ENCODE data around the gene CCDC24. TPM values are rescaled to one million over a fixed set of nuclear protein-coding genes. Genes with fewer than 3 reads are reported as not detected.

The CCDC24 gene
- total RNA-seq, 1 donor from 2014 or later, result 4.2 TPM

DNA sequence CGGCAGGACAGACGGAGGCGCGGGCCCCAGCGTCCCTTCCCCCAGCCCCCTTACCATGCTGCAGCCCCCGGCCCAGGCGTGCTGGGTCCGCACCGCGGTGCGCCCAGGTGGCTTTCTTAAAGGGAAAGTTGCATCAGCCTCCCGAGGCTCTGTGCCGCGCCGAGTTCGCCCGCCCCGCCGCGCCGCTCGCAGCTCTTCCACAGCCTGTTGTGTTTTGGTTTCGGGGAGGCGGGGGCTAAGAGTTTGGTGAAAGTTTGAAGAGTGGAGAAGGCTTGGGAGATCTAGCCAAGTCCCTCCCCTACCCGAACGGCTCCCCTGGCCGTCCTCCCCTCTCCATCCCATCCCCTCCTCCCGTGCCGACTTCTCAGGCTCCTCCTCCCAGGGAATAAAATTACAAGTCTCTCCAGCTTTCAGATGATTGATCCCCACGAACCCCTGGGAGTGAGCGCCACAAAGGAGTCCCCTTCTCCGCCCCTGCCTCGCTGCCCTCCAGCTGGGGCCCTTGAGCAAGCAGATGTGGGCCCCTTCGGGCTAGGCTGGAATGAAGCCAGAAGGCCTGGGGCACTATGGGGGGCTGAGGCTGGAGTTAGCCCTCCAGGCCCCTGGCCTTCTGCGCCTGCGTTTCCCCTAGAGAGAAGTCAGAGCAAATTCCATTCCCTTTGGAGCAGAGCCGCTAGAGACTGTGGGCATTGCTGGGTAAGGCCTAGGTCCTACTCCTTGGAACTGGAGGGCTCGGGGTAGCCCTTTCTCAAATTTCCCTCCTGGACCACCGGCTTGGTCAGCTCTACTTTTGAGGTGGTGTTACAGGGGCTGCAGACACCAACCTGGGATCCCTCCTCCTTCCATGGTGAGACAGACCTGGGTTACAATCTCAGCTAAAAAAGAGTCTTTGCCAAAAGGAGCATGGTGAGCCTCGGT lies 40.1 kb downstream of the CCDC24 start, which contains the start of gene SLC6A9:
TSS of gene SLC6A9 (minus strand) at position 211 of the 918 bp plus-strand sequence. CDS start 7,185 bp downstream, outside the sequence.
- Mint-ChIP-seq H3K4me1 (ENCODE audit: low read depth, unreplicated experiment) (peaks cover 16% of the 10 kb centered on the region), H3K4me3 (ENCODE audit: unreplicated experiment) (peak within 1 kb of the TSS; percentile 87), H3K36me3 (ENCODE audit: low read depth, unreplicated experiment) (peaks cover 3% of the 10 kb centered on the region), H3K9me3 (ENCODE audit: unreplicated experiment) (no peaks in the 10 kb centered on the region), H3K27ac (ENCODE audit: unreplicated experiment) (peak within 1 kb of the TSS; percentile 69), H3K27me3 (ENCODE audit: low read depth, unreplicated experiment) (peaks cover 5% of the 10 kb centered on the region)
- no peaks in the 10 kb centered on the region for H3K36me3 ChIP-seq (ENCODE audit: insufficient read depth, low read length)
- H2AFZ ChIP-seq (ENCODE audit: low read depth, low read length), result peak within 1 kb of the TSS; percentile 79
- TF ChIP-seq EZH2 (IDR thresholded peaks at IDR 0.05; ENCODE audit: insufficient read depth, low read length), result no peak
- TF ChIP-seq, protein P1, sequence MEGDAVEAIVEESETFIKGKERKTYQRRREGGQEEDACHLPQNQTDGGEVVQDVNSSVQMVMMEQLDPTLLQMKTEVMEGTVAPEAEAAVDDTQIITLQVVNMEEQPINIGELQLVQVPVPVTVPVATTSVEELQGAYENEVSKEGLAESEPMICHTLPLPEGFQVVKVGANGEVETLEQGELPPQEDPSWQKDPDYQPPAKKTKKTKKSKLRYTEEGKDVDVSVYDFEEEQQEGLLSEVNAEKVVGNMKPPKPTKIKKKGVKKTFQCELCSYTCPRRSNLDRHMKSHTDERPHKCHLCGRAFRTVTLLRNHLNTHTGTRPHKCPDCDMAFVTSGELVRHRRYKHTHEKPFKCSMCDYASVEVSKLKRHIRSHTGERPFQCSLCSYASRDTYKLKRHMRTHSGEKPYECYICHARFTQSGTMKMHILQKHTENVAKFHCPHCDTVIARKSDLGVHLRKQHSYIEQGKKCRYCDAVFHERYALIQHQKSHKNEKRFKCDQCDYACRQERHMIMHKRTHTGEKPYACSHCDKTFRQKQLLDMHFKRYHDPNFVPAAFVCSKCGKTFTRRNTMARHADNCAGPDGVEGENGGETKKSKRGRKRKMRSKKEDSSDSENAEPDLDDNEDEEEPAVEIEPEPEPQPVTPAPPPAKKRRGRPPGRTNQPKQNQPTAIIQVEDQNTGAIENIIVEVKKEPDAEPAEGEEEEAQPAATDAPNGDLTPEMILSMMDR (IDR thresholded peaks at IDR 0.05; ENCODE audit: insufficient read depth, low read depth, low read length), result no peak
- no peaks in the 10 kb centered on the region for H3K79me2 ChIP-seq (ENCODE audit: insufficient read depth, low read length)
- peak; percentile 72 for DNase-seq (ENCODE audit: low read depth)
- H3K27me3 ChIP-seq (ENCODE audit: insufficient read depth, low read length), result no peaks in the 10 kb centered on the region
- peak within 1 kb of the TSS; percentile 77 for H3K4me3 ChIP-seq (ENCODE audit: insufficient read depth, low read depth, low read length)
- H3K27ac ChIP-seq (ENCODE audit: low read depth, low read length), result no peak within 1 kb of the TSS
- peak within 1 kb of the TSS; percentile 73 for H3K9ac ChIP-seq (ENCODE audit: low read length)
- H4K20me1 ChIP-seq (ENCODE audit: insufficient read depth, low read length), result no peaks in the 10 kb centered on the region
- FAIRE-seq, result no peak
- H3K4me1 ChIP-seq (ENCODE audit: insufficient read depth, low read length), result peaks cover 15% of the 10 kb centered on the region
- H3K9me3 ChIP-seq (ENCODE audit: insufficient read depth, low read depth, low read length), result no peaks in the 10 kb centered on the region
- peak within 1 kb of the TSS; percentile 95 for H3K4me2 ChIP-seq (ENCODE audit: low read length)

DNA sequence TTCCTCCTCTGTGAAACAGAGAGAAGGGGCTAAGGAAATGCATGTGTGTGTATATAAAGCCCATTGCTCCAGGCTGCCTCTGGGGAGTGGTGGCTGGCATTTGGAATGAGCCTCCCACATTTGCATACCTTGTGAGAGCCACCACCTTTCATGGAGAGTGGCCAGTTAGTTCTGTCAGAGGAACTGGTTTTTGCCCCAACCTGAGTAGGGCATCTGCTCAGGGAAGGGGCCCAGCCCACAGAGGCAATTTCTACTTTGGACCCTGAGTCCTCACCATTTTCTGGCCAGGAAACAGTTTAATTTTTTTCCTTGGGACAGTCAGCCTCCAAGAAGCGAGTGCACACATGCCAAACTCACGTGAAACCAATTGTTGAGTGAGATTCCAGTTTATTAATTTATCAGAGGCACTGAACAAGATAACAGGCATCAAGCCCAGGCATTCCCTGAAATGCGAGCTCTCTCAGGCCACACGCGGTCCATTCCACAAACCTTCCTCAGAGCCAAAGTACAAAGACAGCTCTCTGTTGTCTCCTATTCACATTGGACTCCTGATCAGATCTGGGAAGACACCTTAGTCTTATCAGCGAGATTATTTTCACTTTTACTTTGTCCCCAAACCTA lies 40.9 kb downstream of the CCDC24 start:
- H3K27me3 ChIP-seq (ENCODE audit: insufficient read depth, low read length), result no peaks in the 10 kb centered on the region
- no peak overlapping the region for H3K9ac ChIP-seq (ENCODE audit: low read length)
- no peak overlapping the region for H3K4me2 ChIP-seq (ENCODE audit: low read length)
- FAIRE-seq (no peak), DNase-seq (ENCODE audit: low read depth) (no peak)
- Mint-ChIP-seq H3K27me3 (ENCODE audit: low read depth, unreplicated experiment) (peaks cover 5% of the 10 kb centered on the region), H3K27ac (ENCODE audit: unreplicated experiment) (peak overlapping the region; percentile 60), H3K4me1 (ENCODE audit: low read depth, unreplicated experiment) (peaks cover 19% of the 10 kb centered on the region), H3K36me3 (ENCODE audit: low read depth, unreplicated experiment) (peaks cover 2% of the 10 kb centered on the region), H3K4me3 (ENCODE audit: unreplicated experiment) (peak overlapping the region; percentile 87), H3K9me3 (ENCODE audit: unreplicated experiment) (no peaks in the 10 kb centered on the region)
- H3K4me1 ChIP-seq (ENCODE audit: insufficient read depth, low read length), result peaks cover 15% of the 10 kb centered on the region
- no peaks in the 10 kb centered on the region for H3K79me2 ChIP-seq (ENCODE audit: insufficient read depth, low read length)
- H3K9me3 ChIP-seq (ENCODE audit: insufficient read depth, low read depth, low read length), result no peaks in the 10 kb centered on the region
- H3K4me3 ChIP-seq (ENCODE audit: insufficient read depth, low read depth, low read length), result no peak overlapping the region
- no peak overlapping the region for H3K27ac ChIP-seq (ENCODE audit: low read depth, low read length)
- no peak overlapping the region for H2AFZ ChIP-seq (ENCODE audit: low read depth, low read length)
- H3K36me3 ChIP-seq (ENCODE audit: insufficient read depth, low read length), result no peaks in the 10 kb centered on the region
- TF ChIP-seq EZH2 (IDR thresholded peaks at IDR 0.05; ENCODE audit: insufficient read depth, low read length), result no peak
- TF ChIP-seq, protein P1 (IDR thresholded peaks at IDR 0.05; ENCODE audit: insufficient read depth, low read depth, low read length), result no peak
- no peaks in the 10 kb centered on the region for H4K20me1 ChIP-seq (ENCODE audit: insufficient read depth, low read length)
